ENCODE measurements around the gene RAB28. TPM values are rescaled to one million over a fixed set of nuclear protein-coding genes. Genes with fewer than 3 reads are reported as not detected.

Gene RAB28
- polyA plus RNA-seq, 2 of the 4 experiments (the other 2 are of a cell fraction) = 9.5 to 24.6 TPM

DNA sequence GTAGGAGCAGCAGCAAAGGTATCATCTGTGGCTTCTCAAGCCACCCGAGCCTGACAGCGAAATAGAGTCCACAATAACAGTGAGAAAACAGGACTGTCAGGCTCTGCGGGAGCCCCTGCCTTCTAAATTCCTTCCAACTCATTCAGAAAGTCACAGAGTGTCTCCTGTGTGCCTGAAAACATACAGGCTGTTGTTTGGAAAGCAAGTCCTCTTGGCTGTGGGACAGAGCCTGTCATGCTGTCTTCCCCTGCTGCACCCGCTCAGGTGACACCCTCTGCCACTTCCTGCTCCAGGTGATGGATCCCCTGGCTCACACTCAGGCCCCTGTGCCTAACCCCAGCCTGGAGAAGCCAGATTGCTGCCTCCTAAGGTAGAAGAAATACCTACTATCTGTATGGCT is 152.3 kb downstream of the RAB28 start:
- no peak for TF ChIP-seq KDM1A (IDR thresholded peaks at IDR 0.05; ENCODE audit: low read depth)
- no peak for TF ChIP-seq ZSCAN20 (CRISPR knock-in tag; IDR thresholded peaks at IDR 0.05)
- TF ChIP-seq POLR2AphosphoS2 (conservative IDR thresholded peaks at IDR 0.05; ENCODE audit: low read length) = no peak
- no peak for TF ChIP-seq MAZ (IDR thresholded peaks at IDR 0.05; ENCODE audit: borderline replicate concordance, low read depth, low read length)
- TF ChIP-seq CHD4 (IDR thresholded peaks at IDR 0.05; ENCODE audit: borderline replicate concordance) = no peak
- TF ChIP-seq JUNB (IDR thresholded peaks at IDR 0.05) = no peak
- TF ChIP-seq CBX2 (IDR thresholded peaks at IDR 0.05; ENCODE audit: borderline replicate concordance, low read depth) = no peak
- TF ChIP-seq CBX8 (IDR thresholded peaks at IDR 0.05) = no peak
- TF ChIP-seq, protein P1, sequence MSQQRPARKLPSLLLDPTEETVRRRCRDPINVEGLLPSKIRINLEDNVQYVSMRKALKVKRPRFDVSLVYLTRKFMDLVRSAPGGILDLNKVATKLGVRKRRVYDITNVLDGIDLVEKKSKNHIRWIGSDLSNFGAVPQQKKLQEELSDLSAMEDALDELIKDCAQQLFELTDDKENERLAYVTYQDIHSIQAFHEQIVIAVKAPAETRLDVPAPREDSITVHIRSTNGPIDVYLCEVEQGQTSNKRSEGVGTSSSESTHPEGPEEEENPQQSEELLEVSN (IDR thresholded peaks at IDR 0.05; ENCODE audit: borderline replicate concordance, low read depth) = no peak
- no peak for TF ChIP-seq SMC3 (IDR thresholded peaks at IDR 0.05)
- TF ChIP-seq, protein P2, sequence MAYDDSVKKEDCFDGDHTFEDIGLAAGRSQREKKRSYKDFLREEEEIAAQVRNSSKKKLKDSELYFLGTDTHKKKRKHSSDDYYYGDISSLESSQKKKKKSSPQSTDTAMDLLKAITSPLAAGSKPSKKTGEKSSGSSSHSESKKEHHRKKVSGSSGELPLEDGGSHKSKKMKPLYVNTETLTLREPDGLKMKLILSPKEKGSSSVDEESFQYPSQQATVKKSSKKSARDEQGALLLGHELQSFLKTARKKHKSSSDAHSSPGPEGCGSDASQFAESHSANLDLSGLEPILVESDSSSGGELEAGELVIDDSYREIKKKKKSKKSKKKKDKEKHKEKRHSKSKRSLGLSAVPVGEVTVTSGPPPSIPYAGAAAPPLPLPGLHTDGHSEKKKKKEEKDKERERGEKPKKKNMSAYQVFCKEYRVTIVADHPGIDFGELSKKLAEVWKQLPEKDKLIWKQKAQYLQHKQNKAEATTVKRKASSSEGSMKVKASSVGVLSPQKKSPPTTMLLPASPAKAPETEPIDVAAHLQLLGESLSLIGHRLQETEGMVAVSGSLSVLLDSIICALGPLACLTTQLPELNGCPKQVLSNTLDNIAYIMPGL (CRISPR knock-in tag; IDR thresholded peaks at IDR 0.05; ENCODE audit: borderline replicate concordance) = no peak
- TF ChIP-seq ATOH8 (CRISPR knock-in tag; IDR thresholded peaks at IDR 0.05; ENCODE audit: low read depth) = no peak
- TF ChIP-seq PHF8 (IDR thresholded peaks at IDR 0.05; ENCODE audit: borderline replicate concordance, low read depth) = no peak
- no peak for TF ChIP-seq RCOR1 (IDR thresholded peaks at IDR 0.05; ENCODE audit: low read depth, low read length)
- TF ChIP-seq ZFP36 (IDR thresholded peaks at IDR 0.05; ENCODE audit: borderline replicate concordance, partially characterized antibody) = no peak
- TF ChIP-seq RARB (CRISPR knock-in tag; IDR thresholded peaks at IDR 0.05) = no peak
- TF ChIP-seq RNF2 (IDR thresholded peaks at IDR 0.05; ENCODE audit: borderline replicate concordance, low read depth) = no peak
- TF ChIP-seq USF2 (IDR thresholded peaks at IDR 0.05) = no peak
- no peak for TF ChIP-seq POLR2A (IDR thresholded peaks at IDR 0.05; ENCODE audit: low read length)
- no peaks in the 10 kb centered on the region for H3K4me1 ChIP-seq
- FAIRE-seq (no peak), DNase-seq (ENCODE audit: low read depth in 1 of 2, low spot score in 1 of 2) (no peak), ATAC-seq (no peak)
- no peak overlapping the region for H3K27ac ChIP-seq
- ChIA-PET CTCF (no interaction called here), POLR2A (no interaction called here)
- no peaks in the 10 kb centered on the region for H3K9me3 ChIP-seq
- no peak overlapping the region for H3K4me2 ChIP-seq
- 51% methylated on average over 4 of the region's 4 CpGs for WGBS (ENCODE audit: missing lambda C conversion rate)
- H3K4me3 ChIP-seq = no peak overlapping the region

GRCh38 chr4:13329963-13330362 is 154.2 kb downstream of the RAB28 start:
- H3K4me2 ChIP-seq = no peak overlapping the region
- CTCF ChIA-PET = no interaction called here
- H3K4me3 ChIP-seq = no peak overlapping the region
- DNase-seq (ENCODE audit: low read depth in 1 of 2, low spot score in 1 of 2) (no peak), ATAC-seq (no peak), FAIRE-seq (no peak)
- WGBS (ENCODE audit: missing lambda C conversion rate) = 63% methylated on average over 3 of the region's 3 CpGs
- H3K27ac ChIP-seq = no peak overlapping the region
- POLR2A ChIA-PET = no interaction called here
- H3K4me1 ChIP-seq = no peaks in the 10 kb centered on the region
- no peak for TF ChIP-seq ZFP36 (IDR thresholded peaks at IDR 0.05; ENCODE audit: borderline replicate concordance, partially characterized antibody)
- no peak for TF ChIP-seq ESRRA (IDR thresholded peaks at IDR 0.05; ENCODE audit: borderline replicate concordance, low read length)
- TF ChIP-seq HOXB13 (CRISPR knock-in tag; IDR thresholded peaks at IDR 0.05; ENCODE audit: low read depth) = no peak
- TF ChIP-seq FOXS1 (CRISPR knock-in tag; IDR thresholded peaks at IDR 0.05) = no peak
- no peak for TF ChIP-seq ZNF302 (CRISPR knock-in tag; IDR thresholded peaks at IDR 0.05)
- no peak for TF ChIP-seq EHF (CRISPR knock-in tag; IDR thresholded peaks at IDR 0.05)
- no peaks in the 10 kb centered on the region for H3K9me3 ChIP-seq
